GM12874 (cell line): ENCODE measurements around the gene POLR2L.

Experiments used
- TF ChIP-seq, protein P1 (sequence below): IDR thresholded peaks from 2 replicates; pipeline ENCODE4 v1.5.1; 2011; ENCODE audit warnings: low read depth, mild to moderate bottlenecking, control low read depth, low read length, moderate library complexity; ENCODE audit not compliant: insufficient read depth

POLR2L gene

DNA sequence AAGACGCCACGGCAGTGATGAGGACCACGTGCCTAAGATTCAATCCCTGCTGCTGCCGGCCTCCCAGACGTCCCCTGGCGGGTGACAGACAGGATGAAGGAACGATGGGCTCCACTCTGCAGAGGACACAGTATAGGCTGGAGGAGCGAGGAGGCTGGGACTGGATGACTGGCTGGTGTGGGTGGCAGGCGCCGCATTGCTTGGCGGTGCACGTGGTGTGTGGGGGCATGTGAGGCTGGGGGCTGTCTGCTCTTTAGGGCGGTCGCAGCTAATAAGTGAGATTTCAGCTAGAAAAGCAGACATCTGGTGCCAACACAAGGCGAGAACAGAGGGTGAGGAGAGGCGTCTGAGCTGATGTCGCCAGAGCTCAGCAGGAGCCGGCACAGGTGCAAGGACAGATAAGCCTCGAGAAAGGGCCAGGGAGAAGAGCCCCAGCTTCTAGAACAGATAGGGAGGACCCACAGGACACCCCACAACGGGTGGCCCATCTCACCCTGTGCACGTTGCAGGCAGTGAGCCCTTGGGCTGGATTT, 33.5 kb upstream of the POLR2L start:
- TF ChIP-seq, protein P1, sequence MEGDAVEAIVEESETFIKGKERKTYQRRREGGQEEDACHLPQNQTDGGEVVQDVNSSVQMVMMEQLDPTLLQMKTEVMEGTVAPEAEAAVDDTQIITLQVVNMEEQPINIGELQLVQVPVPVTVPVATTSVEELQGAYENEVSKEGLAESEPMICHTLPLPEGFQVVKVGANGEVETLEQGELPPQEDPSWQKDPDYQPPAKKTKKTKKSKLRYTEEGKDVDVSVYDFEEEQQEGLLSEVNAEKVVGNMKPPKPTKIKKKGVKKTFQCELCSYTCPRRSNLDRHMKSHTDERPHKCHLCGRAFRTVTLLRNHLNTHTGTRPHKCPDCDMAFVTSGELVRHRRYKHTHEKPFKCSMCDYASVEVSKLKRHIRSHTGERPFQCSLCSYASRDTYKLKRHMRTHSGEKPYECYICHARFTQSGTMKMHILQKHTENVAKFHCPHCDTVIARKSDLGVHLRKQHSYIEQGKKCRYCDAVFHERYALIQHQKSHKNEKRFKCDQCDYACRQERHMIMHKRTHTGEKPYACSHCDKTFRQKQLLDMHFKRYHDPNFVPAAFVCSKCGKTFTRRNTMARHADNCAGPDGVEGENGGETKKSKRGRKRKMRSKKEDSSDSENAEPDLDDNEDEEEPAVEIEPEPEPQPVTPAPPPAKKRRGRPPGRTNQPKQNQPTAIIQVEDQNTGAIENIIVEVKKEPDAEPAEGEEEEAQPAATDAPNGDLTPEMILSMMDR, result no peak

DNA sequence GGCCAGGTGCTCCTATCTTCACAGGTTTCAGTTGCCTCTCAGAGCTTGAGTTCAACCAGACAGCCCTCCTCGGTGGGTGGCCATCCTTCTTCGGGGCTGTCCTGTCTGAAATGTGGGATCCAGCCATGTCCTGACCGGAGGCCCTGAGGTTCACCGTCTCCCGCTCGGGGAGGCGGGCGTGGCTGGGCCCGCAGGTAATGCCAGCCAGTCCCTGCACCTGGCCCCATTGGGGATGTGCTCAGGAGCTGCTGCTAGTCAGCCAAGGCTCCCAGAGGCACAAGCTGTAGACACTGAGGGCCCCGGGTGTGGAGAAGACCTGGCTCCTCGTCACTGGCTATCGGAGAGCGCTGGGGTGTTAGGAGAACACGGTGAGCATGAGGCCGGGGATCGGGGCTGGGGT, 32.9 kb upstream of the POLR2L start:
- TF ChIP-seq, protein P1, result no peak

DNA sequence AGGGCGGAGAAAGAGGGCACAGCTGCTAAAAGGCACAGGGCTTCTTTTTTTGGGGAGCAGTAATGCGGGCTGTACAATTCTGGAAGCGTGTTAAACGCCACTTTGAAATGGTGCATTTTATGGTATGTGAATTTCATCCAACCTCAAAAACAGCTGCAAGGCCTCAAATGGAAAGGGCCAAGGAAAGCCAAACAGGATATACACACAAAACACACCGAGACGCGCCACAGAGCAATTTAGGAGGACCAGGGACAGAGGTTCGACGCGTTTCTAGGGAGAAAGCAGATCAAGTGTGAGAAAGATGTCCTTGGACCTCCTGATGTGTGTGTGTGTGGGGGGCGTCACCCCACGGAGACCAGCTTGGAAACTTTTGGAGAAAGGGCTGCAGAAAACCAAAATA, 31.4 kb upstream of the POLR2L start:
- TF ChIP-seq, protein P1, result no peak

DNA sequence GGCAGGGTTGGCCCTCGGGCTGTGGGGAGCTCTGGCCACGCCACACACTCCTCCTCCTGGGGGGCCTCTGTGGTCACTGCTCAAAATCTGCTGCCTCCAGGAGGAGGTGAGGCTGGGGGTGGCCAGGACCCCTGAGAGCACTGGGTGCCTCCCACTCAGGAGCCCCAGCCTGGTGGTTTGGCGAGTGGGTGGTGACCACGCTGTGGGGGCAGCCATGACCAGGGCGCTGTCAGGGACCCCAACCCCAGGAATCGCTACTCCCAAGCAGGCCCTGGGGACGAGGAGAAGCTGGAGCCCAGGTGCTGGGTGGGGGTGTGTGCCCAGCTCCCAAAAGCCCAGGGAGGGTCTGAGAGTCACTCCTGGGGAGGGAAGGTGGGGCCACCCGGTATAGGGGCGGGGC, 30.5 kb upstream of the POLR2L start:
- TF ChIP-seq, protein P1, result no peak

DNA sequence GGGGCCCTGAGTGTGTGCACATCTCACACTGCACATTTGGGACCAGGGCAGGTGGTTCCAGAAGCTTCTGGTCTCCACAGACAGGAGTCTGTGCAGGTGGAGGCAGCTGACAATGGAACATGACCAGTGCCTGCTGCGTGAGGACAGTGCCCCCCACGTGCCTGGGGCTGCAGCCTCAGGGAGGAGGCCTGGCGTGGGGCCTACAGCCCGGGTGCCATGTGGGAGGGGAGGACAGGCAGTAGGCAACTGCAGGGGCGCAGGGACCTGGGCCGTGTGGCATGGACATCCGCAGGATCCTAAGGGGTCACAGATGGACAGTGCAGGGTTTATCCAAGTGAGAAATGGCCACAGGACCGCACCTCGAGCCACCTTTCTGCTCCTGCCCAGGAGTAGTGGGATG, 29.1 kb upstream of the POLR2L start:
- TF ChIP-seq, protein P1, result no peak

DNA sequence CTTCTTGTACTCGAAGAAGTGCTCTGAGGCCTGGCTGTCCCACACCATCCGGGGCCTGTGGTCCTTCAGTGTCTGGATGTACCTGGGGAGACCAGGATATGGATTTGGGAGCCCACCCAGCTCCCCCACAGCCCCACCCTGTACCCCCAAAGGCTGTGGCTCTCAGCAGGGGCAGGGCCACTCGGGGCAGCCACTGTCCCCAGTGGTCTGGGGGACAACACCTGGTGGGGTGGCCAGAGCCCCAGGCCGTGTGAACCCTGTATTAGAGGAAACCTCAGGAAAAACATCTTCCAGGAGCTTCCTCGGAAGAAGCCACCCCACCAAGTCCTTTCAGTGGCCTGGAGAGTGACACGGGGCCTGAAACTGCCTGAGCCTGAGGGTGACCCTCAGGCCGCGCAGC, 28.1 kb upstream of the POLR2L start:
- TF ChIP-seq, protein P1, result no peak

DNA sequence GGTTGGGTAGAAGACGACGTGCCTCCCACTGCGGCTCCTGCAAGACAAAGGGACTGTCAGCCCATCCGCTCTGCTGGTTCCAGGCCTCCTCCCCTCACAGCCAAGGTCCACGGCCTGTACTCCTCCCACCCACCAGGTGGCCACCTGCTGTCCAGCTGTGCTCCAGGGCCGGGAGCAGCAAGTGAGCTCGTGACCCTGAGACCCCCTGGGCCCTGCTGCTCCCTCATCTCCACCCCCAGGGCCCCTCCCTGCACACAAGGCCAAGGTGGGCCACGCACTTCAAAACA, 27.7 kb upstream of the POLR2L start:
- TF ChIP-seq, protein P1, result no peak
